GM18951 (cell line): ENCODE results near the gene DHRS7.

ENCODE experiments used
- POLR2A ChIP-seq: IDR thresholded peaks from 4 replicates; pipeline ENCODE4 v1.6.1; 2011; ENCODE audit warnings: mild to moderate bottlenecking; ENCODE audit not compliant: insufficient read length, insufficient read depth; ENCODE audit errors: extremely low read depth
- in situ Hi-C: fragments of 300-500 bp; cut with MboI; formaldehyde crosslinking; loops from one replicate; pipeline ENCODE4 v1.12.0; 2022; ENCODE audit warnings: low sequenced_read_pairs, mixed read lengths, inconsistent platforms; ENCODE audit not compliant: unreplicated experiment

DHRS7 gene

DNA sequence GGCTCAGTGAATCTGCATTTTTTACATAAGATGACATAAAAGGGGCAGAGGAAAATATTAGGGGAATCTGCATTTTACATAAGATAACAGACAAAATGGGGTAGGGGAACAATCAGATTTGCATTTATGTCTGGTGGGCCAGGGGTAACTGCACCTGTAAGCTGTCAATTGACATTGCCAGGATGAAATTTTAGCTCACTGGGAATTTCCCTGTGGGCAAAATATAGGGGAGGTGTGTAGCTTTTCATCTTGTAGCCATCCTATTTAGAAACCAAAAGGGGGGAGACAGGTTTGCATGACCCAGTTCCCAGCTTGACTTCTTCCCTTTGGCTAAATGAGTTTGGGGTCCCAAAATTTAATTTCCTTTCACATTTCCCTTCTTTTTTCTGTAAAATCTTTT lies 70.0 kb downstream of the DHRS7 start:
- in situ Hi-C loops: no loop called here
- no peak for TF ChIP-seq POLR2A

DNA sequence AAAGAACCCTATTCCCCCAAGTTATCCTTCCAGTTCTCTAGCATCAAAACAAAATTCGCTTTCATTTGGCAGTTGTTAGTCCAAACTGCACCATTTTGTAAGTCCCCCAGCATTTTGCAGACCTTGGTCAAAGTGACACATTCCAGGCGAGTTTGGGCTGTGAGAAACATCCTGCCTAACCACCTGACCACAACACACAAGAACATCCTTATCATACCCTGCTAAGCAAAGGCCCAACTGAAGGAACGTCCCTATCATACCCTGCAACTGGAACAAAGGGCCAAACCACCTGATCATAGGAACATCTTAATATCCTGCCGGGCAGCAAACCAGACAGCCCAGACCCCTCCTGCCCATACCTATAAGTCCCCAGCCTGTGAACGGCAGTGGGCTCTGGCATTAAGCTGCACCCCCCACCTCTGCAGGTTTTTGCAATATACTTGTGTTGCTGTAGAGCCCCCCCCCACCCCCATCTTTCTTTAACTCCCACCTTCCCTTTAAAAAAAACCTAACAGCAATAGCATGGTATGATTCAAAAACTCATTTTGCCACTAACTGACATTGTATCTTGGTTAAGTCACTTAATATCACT lies 70.8 kb downstream of the DHRS7 start:
- in situ Hi-C loops: no loop called here
- no peak for TF ChIP-seq POLR2A
